Esophagus muscularis mucosa (tissue), 4 donors: ENCODE measurements around the gene PRR23E.

ENCODE experiments used
- CTCF ChIP-seq, 3 experiments: fragments of 200-600 bp in 2 of 3; fragments of 450-650 bp in 1 of 3; sonication (generic) in 2 of 3; IDR thresholded peaks; one replicate each; pipeline ENCODE4 v1.5.1; 2017 to 2019; ENCODE audit warnings: antibody characterized with exemption in 3 of 3, mild to moderate bottlenecking in 2 of 3, moderate library complexity in 1 of 3
- EP300 ChIP-seq: sonication (generic); formaldehyde crosslinking; IDR thresholded peaks from one replicate; pipeline ENCODE4 v1.6.1; 2017; ENCODE audit warnings: antibody characterized with exemption
- POLR2A ChIP-seq: fragments of 450-650 bp; IDR thresholded peaks from one replicate; pipeline ENCODE4 v1.6.1; 2017; ENCODE audit warnings: antibody characterized with exemption, moderate library complexity, mild to moderate bottlenecking, low read depth
- POLR2AphosphoS5 ChIP-seq, 2 donors: sonication (generic); formaldehyde crosslinking; IDR thresholded peaks; one replicate each; pipeline ENCODE4 v1.6.1; 2017; ENCODE audit warnings: antibody characterized with exemption in 2 of 2

GRCh38 chr3:127206611-127207516 lies 13.9 kb downstream of the PRR23E start:
- TF ChIP-seq POLR2A (no peak), CTCF (IDR thresholded peaks at IDR 0.05) (no peak), POLR2AphosphoS5 (IDR thresholded peaks at IDR 0.05) (no peak), EP300 (no peak)
